HG02970 (cell line): ENCODE results near the gene GUCY2C.
"Not testable (repeated sequence)": the region's sequence is repeated elsewhere in the genome, so short reads cannot be mapped to it uniquely, and the experiment has no call there.

ENCODE experiments used
- ATAC-seq: cut with Tn5 transposase; IDR thresholded peaks from one replicate; pipeline ENCODE4 v1.9.1; 2021; ENCODE audit warnings: mild to moderate bottlenecking, moderate library complexity, moderate number of reproducible peaks; ENCODE audit not compliant: unreplicated experiment, low FRiP score

Gene GUCY2C

GRCh38 chr12:14696265-14696741 is at the start of gene GUCY2C:
GUCY2C (minus strand) TSS chr12:14696599; CDS start chr12:14696448, 151 bp downstream.
- no peak for ATAC-seq

DNA sequence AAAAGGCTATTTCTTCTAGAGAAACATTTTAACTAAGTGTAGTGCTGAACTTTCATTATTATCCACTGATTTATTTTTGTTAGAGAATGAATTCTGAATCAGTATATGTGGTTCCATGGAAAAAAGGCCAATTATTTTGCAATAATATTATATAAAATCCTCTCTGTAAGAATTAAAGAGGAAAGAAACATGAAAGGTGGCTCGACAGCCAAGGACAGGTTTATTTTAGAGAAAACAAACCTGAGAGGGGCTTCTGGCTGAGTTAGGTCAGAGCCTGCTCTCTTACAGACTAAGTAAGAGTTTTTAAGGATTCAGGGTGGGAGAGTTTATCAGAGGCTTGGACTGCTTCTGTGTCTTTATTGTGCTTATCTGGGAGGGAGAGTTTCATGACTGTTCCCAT is 46.7 kb upstream of the GUCY2C start:
- no peak for ATAC-seq

- ATAC-seq, result no peak
These were observed 45.5 kb upstream of the GUCY2C start for GRCh38 chr12:14741942-14742341.

DNA sequence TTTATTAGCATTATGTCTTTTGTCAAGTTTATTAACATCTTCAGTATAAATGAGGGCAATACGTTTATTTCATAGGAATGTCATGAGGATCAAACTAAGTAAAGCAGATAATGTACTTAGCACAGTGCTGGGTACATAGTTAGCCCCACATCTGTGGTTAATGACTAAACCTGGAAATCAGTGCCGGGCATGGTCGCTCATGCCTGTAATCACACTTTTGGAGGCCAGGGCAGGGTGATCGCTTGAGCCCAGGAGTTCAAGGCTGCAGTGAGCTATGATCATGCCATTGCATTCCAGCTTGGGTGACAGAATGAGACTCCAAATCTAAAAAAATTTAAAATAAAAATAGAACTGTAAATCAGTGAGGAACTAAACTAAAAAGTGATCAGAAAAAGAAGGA is 44.8 kb upstream of the GUCY2C start:
- no peak for ATAC-seq

DNA sequence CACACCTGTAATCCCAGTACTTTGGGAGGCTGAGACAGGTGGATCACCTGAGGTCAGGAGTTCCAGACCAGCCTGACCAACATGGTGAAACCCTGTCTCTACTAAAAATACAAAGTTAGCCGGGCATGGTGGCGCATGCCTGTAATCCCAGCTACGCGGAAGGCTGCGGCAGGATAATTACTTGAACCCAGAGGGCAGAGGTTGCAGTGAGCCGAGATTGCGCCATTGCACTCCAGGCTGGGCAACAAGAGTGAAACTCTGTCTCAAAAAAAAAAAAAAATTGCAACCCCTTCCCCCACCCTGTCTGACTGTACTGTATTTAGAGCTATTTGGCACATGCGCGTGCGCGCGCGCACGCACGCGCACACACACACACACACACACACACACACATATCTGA is 40.0 kb upstream of the GUCY2C start:
- not testable (repeated sequence) for ATAC-seq

- no peak for ATAC-seq
These were observed 35.4 kb upstream of the GUCY2C start for GRCh38 chr12:14731821-14732220.

GRCh38 chr12:14729586-14729985 is 33.2 kb upstream of the GUCY2C start:
- no peak for ATAC-seq

- no peak for ATAC-seq
These were observed 27.4 kb upstream of the GUCY2C start for GRCh38 chr12:14723763-14724162.

- ATAC-seq, result no peak
These were observed 20.5 kb upstream of the GUCY2C start for GRCh38 chr12:14716848-14717444.

- ATAC-seq, result no peak
These were observed 18.0 kb upstream of the GUCY2C start for GRCh38 chr12:14714437-14714836.

- no peak for ATAC-seq
These were observed 14.4 kb upstream of the GUCY2C start for GRCh38 chr12:14710632-14711320.

DNA sequence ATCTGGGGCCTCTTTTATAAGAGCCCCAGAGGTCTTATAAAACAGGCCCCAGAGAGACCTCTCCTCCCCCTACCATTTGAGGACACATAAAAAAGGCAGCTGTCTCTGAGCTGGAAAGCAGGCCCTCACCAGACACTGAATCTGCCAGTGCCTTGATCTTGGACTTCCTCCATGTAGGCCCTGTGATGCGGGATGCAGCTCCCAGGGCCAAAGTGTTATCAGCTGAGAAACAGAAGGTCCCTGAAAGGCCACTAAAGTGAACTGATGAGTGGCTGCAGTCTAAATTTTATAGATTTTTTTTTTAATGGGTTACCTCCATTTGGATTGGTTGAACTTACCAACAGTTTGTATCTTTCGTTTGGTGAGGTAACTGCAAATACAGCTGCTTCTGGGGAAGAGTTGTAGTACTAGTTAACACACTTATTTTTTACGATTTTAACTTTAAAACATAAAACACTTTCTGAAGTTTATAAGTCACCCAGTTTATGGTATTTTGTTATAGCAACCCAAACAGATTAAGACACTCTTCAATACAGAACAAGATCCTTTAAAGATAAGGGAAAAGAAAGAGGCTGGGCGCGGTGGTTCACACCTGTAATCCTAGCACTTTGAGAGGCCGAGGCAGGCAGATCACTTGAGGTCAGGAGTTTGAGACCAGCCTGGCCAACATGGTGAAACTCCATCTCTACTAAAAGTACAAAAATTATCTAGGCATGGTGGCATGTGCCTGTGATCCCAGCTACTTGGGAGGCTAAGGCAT is 5.6 kb upstream of the GUCY2C start:
- ATAC-seq, result no peak

DNA sequence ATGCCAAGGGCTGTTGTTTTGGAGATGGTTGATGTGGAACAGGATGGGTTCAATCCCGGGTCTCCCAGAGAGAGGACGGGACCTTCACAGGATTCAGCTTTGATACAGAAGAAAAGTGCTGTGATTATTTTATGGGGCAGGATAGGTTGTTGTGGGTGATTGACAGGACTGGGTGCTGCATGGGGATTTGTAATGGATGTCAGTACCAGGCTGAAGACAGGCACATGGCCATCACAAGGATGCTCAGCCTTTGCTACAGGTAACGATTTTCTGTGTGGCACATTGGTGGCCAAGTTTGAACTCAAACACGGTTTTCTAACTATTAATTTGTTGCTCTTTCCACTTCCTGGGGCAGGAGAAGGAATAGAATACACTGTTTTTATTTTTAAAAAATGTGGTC is 4.5 kb upstream of the GUCY2C start:
- no peak for ATAC-seq

DNA sequence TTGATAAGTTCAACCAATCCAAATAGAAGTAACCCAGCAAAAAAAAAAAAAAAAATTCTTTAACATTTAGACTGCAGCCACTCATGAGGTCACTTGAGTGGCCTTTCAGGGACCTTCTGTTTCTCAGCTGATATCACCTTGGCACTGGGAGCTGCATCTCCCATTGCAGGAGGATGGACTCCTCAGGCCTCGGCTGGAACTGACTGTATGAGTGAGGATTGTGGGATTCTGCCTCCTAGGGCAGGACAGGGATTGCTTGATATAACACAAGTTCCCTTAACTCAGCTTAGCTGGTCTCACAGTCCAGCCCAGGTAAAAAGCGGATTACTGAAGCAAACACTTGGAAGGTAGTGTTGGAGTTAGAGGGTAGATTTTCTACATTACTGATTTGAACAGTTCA is 3.5 kb upstream of the GUCY2C start:
- ATAC-seq, result no peak

GRCh38 chr12:14698555-14698954 is 2.2 kb upstream of the GUCY2C start:
- ATAC-seq, result no peak

- no peak for ATAC-seq
These were observed 671 bp downstream of the GUCY2C start for GRCh38 chr12:14695715-14696141.

DNA sequence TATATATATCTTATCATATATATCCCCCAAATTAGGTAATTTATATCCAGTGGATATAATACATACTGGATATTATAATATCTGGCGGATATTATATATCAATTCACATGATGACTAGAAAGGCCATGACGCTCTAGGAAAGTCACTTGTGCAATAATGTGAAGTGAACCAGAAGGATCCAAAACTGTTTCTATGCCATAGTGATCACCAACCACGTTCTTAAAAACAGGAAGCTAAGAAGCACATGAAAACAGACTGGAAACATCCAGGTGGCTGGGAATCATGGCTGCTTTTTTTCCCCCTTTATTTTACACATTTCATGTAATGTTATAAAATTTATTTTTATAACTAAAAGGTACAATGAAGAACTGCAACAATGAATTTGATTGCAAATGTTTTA is 1.4 kb downstream of the GUCY2C start:
- no peak for ATAC-seq

DNA sequence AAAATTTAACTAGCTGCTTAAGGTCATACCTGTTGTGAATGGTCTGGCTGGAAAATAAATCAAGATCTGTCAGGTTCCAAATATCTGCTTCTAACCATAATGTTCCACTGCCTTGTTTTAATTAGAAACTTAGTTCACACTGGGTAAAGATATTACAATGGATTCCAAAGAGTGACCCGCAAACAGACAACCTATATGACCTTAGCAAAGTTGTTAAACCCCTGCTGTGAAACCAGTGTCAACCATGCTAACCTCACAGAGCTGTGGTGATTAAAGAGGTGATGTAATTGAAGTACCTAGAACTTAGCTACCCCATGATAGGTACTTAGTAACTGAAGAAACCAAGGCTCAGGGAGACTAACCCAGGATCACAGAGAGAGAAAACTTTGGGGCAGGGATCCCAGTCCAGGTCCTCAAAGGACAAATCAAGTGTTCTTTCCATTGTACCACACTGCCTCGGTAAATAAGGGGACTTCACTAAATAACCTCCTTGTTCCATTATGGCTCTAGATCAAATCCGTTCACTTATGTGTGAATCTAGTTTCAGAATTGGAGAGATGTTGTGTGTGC is 2.2 kb downstream of the GUCY2C start:
- ATAC-seq, result no peak

- ATAC-seq, result no peak
These were observed 3.3 kb downstream of the GUCY2C start for GRCh38 chr12:14693116-14693515.

- no peak for ATAC-seq
These were observed 4.8 kb downstream of the GUCY2C start for GRCh38 chr12:14691560-14691959.

DNA sequence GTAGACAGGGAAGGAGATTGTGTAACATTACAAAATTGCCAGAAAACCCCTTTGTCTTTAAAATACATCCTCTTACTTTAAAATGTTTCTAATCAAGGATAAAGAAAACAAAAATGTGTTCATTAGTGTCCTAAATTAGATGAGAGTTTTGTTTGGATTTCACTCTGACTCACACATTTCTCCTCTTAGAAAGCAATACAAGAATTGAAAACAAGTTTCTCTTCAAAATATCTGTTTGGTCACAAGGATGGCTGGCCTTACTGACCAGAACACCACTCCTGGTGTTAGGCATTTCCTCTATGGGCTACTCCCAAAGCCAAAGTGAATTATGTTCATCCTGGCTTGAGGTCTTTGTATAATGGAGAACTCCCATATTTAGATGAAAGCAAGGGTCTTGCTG is 6.4 kb downstream of the GUCY2C start:
- no peak for ATAC-seq
